ENCODE results near the gene LRRC8B. TPM values are rescaled to one million over a fixed set of nuclear protein-coding genes. Genes with fewer than 3 reads are reported as not detected.

LRRC8B gene
- total and polyA plus RNA-seq, 2 of the 8 experiments (the other 6 are each of a cell fraction or from before 2014, with no cell fraction given) = 18.4 to 29.2 TPM

DNA sequence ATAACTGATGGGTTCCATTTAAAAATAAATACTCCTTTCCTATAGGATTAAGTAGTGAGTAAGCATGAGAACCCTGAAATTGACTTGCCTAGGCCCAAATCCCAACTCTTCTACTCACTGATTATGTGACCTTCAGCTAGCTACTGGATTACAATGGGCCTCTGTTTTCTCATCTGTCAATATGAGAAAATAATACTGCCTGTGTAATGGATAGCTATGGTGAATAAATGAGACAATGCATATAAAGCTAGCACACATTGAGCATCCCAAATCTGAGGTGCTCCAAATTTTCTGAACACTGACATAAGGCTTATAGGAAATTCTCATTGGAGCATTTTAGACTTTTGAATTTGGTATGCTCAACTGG is 103.0 kb downstream of the LRRC8B start:
- no peak overlapping the region for H3K4me2 ChIP-seq (ENCODE audit: insufficient read depth in 1 of 2, low read depth in 2 of 2, low read length in 2 of 2)
- no peak for FAIRE-seq
- H3K27me3 ChIP-seq (replicated peaks in 1 of 4; ENCODE audit: control insufficient read depth in 3 of 4, extremely low read depth in 1 of 4, insufficient read depth in 3 of 4, low read length in 3 of 4) = peaks cover 0 to 4% (median 2%) of the 10 kb centered on the region in 4 experiments; a peak in 4 of 7 replicates
- H3K14ac ChIP-seq (ENCODE audit: insufficient read length) = no peak overlapping the region
- POLR2A ChIA-PET (ENCODE audit: partially characterized antibody) = no interaction called here
- H2BK120ac ChIP-seq (replicated peaks; ENCODE audit: low read depth, low read length) = no peak overlapping the region
- peaks cover 5% of the 10 kb centered on the region for H3K23me2 ChIP-seq (ENCODE audit: low read depth, low read length)
- no peak overlapping the region for H4K91ac ChIP-seq (replicated peaks; ENCODE audit: insufficient read length, low read length)
- H3K9me3 ChIP-seq (ENCODE audit: insufficient read depth in 2 of 2, low read depth in 1 of 2, low read length in 1 of 2) = no peaks in the 10 kb centered on the region
- H2BK20ac ChIP-seq (ENCODE audit: low read length) = no peak overlapping the region
- H3K79me2 ChIP-seq (ENCODE audit: control insufficient read depth in 1 of 2, insufficient read depth in 2 of 2, low read length in 2 of 2) = no peaks in the 10 kb centered on the region
- H4K20me1 ChIP-seq (replicated peaks in 1 of 2; ENCODE audit: control insufficient read depth in 1 of 2, insufficient read depth in 2 of 2, low read length in 2 of 2) = no peaks in the 10 kb centered on the region
- no peak overlapping the region for H4K8ac ChIP-seq (ENCODE audit: extremely low read depth, insufficient read depth, low read length)
- H3K23ac ChIP-seq (ENCODE audit: insufficient read length) = no peak overlapping the region
- H4K5ac ChIP-seq (ENCODE audit: insufficient read length, low read depth, low read length) = no peak overlapping the region
- no peak overlapping the region for H3K56ac ChIP-seq (replicated peaks; ENCODE audit: insufficient read length, low read depth, low read length)
- H3K18ac ChIP-seq (ENCODE audit: extremely low read depth, low read length) = no peak overlapping the region
- no peak overlapping the region for H3K9ac ChIP-seq (replicated peaks in 1 of 4; ENCODE audit: extremely low read depth in 1 of 4, low read depth in 3 of 4, low read length in 3 of 4)
- H2BK12ac ChIP-seq (ENCODE audit: low read depth, low read length) = no peak overlapping the region
- no peak overlapping the region for H2BK15ac ChIP-seq (ENCODE audit: low read length)
- no peaks in the 10 kb centered on the region for H3K36me3 ChIP-seq (ENCODE audit: control insufficient read depth in 2 of 4, insufficient read depth in 4 of 4, low read length in 3 of 4)
- H2AK5ac ChIP-seq (ENCODE audit: low read depth, low read length) = no peak overlapping the region
- H3K4me3 ChIP-seq (ENCODE audit: extremely low read depth in 1 of 4, insufficient read depth in 2 of 4, low read depth in 3 of 4, low read length in 4 of 4) = no peak overlapping the region
- no peak for DNase-seq (ENCODE audit: low read depth in 1 of 2, low spot score in 2 of 2)
- CTCF ChIA-PET (ENCODE audit: partially characterized antibody) = interaction anchor here (0.6 to 4.4 kb wide), 6 partner anchors 11 to 693 kb away, joined by 3 to 18 read pairs (median 3); no protein-coding TSS in a partner anchor
- TF ChIP-seq TAF1 (IDR thresholded peaks at IDR 0.05; ENCODE audit: low read depth, low read length) (no peak), FOSL1 (IDR thresholded peaks at IDR 0.05; ENCODE audit: insufficient read depth, low read depth, low read length) (no peak), POLR2A (IDR thresholded peaks at IDR 0.05; ENCODE audit: control extremely low read depth in 1 of 2, low read depth in 2 of 2, low read length in 2 of 2) (no peak), SIN3A (conservative IDR thresholded peaks at IDR 0.05 in 1 of 2, IDR thresholded peaks at IDR 0.05 in 1 of 2; ENCODE audit: low read depth in 1 of 2, low read length in 2 of 2) (no peak), MAFK (IDR thresholded peaks at IDR 0.05; ENCODE audit: low read depth, low read length) (no peak), RXRA (IDR thresholded peaks at IDR 0.05; ENCODE audit: insufficient read depth, low read depth, low read length) (no peak), BCL11A (IDR thresholded peaks at IDR 0.05; ENCODE audit: low read depth in 2 of 2, low read length in 2 of 2) (no peak)
- H2AFZ ChIP-seq (ENCODE audit: low read length) = no peak overlapping the region
- H3K4ac ChIP-seq (replicated peaks; ENCODE audit: insufficient read length, low read depth, low read length) = no peak overlapping the region
- no peak overlapping the region for H2BK5ac ChIP-seq (ENCODE audit: low read depth, low read length)
- no peaks in the 10 kb centered on the region for H3K79me1 ChIP-seq (ENCODE audit: low read depth, low read length)
- peaks cover 0 to 5% (median 3%) of the 10 kb centered on the region in 4 experiments; a peak in 5 of 7 replicates for H3K4me1 ChIP-seq (replicated peaks in 1 of 4; ENCODE audit: control insufficient read depth in 3 of 4, insufficient read depth in 4 of 4, low read length in 3 of 4)
- no peak overlapping the region for H3K27ac ChIP-seq (ENCODE audit: low read depth, low read length)

Measured in H1 (cell line).